Endodermal cell (in vitro differentiated cells): ENCODE measurements around the gene MYO7B. TPM values are rescaled to one million over a fixed set of nuclear protein-coding genes. Genes with fewer than 3 reads are reported as not detected.

Experiments used
- DNase-seq: peaks from one replicate; pipeline ENCODE4 v3.0.0-alpha.2; 2017
- H3K27ac ChIP-seq: 2 replicates; pipeline ENCODE4 v1.5.1; 2013; ENCODE audit warnings: mild to moderate bottlenecking, low read depth, low read length, moderate library complexity
- H3K27me3 ChIP-seq: 2 replicates; pipeline ENCODE4 v1.6.1; 2013; ENCODE audit warnings: mild to moderate bottlenecking, low read length, moderate library complexity; ENCODE audit not compliant: insufficient read depth, control insufficient read depth, poor library complexity, severe bottlenecking
- H3K36me3 ChIP-seq: 2 replicates; pipeline ENCODE4 v1.7.0; 2013; ENCODE audit warnings: mild to moderate bottlenecking, low read length, moderate library complexity; ENCODE audit not compliant: control insufficient read depth, insufficient read depth
- H3K4me1 ChIP-seq: one replicate; pipeline ENCODE4 v1.7.0; 2013; ENCODE audit warnings: low read length; ENCODE audit not compliant: control insufficient read depth, insufficient read depth
- H3K4me3 ChIP-seq: 2 replicates; pipeline ENCODE4 v1.5.1; 2013; ENCODE audit warnings: mild to moderate bottlenecking, low read length, moderate library complexity
- H3K9ac ChIP-seq: 2 replicates; pipeline ENCODE4 v1.6.1; 2013; ENCODE audit warnings: mild to moderate bottlenecking, low read length, moderate library complexity; ENCODE audit not compliant: poor library complexity, severe bottlenecking; ENCODE audit errors: extremely low read depth
- H3K9me3 ChIP-seq: 2 replicates; pipeline ENCODE4 v1.6.1; 2013; ENCODE audit warnings: mild to moderate bottlenecking, low read length, moderate library complexity; ENCODE audit not compliant: control insufficient read depth
- H3K27ac Mint-ChIP-seq: 2 replicates; pipeline ENCODE4 v1.8.0; 2020; ENCODE audit warnings: mixed read lengths
- H3K27me3 Mint-ChIP-seq: 2 replicates; pipeline ENCODE4 v1.8.0; 2021; ENCODE audit warnings: mild to moderate bottlenecking, mixed read lengths; ENCODE audit not compliant: insufficient read depth
- H3K36me3 Mint-ChIP-seq: 2 replicates; pipeline ENCODE4 v1.8.0; 2020; ENCODE audit warnings: low read depth, mixed read lengths
- H3K4me1 Mint-ChIP-seq: 2 replicates; pipeline ENCODE4 v1.8.0; 2020; ENCODE audit warnings: mixed read lengths
- H3K4me3 Mint-ChIP-seq: 2 replicates; pipeline ENCODE4 v1.8.0; 2020; ENCODE audit warnings: mild to moderate bottlenecking, moderate library complexity, mixed read lengths
- H3K9me3 Mint-ChIP-seq: 2 replicates; pipeline ENCODE4 v1.8.0; 2020; ENCODE audit warnings: mild to moderate bottlenecking, mixed read lengths
- CTCF ChIP-seq: fragments of 200-600 bp; sonication (generic); conservative IDR thresholded peaks from 2 replicates; pipeline ENCODE4 v1.5.0; 2021; ENCODE audit warnings: antibody characterized with exemption, mild to moderate bottlenecking
- WGBS, 2 experiments: methylation state at CpG; one replicate each; pipeline versions ENCODE4 v1.1.5 to v1.1.7; 2013; ENCODE audit warnings: missing lambda C conversion rate in 2 of 2, mixed read lengths in 1 of 2; ENCODE audit not compliant: insufficient coverage in 1 of 2, insufficient read length in 1 of 2; 5-methylcytosine and 5-hydroxymethylcytosine counted together
- total RNA-seq, 2 donors: library from RNA; stranded (reverse); fragmentation: NEBNext Ultra II Directional in 1 of 2; extraction: Animal tissue kit (Norgen Biotek cat#: 25700) in 1 of 2; gene quantifications; 2 replicates in 1 of 2; 3 replicates in 1 of 2; pipeline ENCODE4 v1.2.1, GENCODE V29; 2021

The MYO7B gene
- total RNA-seq, 2 donors from 2014 or later: 0.11 TPM; not detected in 1

DNA sequence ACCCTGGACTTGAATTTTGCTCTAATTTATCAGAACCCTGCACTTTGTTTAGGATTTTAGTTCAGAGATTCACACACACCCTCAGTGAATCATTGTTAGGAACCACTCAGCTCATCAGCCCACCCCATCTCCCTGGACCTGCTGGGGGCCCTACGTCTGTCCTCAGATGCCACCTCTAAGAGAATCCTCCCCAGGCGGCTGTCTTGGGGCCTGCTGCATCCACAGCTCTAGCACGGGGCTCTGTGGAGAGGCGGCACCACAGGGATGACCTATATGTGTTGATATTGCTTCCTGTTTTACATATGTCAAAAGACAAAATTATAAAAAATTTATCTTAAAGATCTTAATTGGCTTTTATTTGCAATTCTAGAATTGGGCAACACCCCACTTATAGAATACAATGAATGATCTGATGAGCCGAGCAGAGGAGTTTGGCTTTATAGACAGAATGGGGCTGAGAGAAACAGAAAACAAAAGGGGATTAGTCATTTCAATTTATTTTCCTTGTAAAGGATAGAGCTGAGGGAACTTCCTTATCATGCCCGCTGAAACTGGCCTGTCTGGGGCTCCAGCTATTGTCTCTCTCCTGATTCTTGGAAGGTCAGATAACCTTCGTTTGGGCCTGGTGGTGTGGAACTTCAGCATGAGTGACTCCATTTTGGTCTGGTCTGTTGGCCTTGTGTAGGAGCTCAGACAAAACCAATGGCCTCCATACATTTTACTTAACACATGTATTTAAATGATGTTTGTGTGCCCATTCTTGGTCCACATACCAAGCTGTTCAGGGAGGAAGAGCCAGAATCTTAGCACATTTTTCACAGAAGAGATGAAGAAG, 1.4 kb downstream of the MYO7B start:
- DNase-seq: no peak
- Mint-ChIP-seq H3K27me3 (peaks cover 8% of the 10 kb centered on the region), H3K9me3 (no peaks in the 10 kb centered on the region), H3K27ac (no peak overlapping the region), H3K4me3 (no peak overlapping the region), H3K36me3 (no peaks in the 10 kb centered on the region), H3K4me1 (peaks cover 20% of the 10 kb centered on the region)
- WGBS, 2 experiments: 73 to 82% methylated on average over 3 to 6 of the region's 7 CpGs
- Histone ChIP-seq H3K27ac (no peak overlapping the region), H3K36me3 (no peaks in the 10 kb centered on the region), H3K4me1 (peaks cover 11% of the 10 kb centered on the region), H3K4me3 (no peak overlapping the region), H3K9me3 (no peaks in the 10 kb centered on the region), H3K27me3 (no peaks in the 10 kb centered on the region), H3K9ac (no peak overlapping the region)
- no peak for TF ChIP-seq CTCF

DNA sequence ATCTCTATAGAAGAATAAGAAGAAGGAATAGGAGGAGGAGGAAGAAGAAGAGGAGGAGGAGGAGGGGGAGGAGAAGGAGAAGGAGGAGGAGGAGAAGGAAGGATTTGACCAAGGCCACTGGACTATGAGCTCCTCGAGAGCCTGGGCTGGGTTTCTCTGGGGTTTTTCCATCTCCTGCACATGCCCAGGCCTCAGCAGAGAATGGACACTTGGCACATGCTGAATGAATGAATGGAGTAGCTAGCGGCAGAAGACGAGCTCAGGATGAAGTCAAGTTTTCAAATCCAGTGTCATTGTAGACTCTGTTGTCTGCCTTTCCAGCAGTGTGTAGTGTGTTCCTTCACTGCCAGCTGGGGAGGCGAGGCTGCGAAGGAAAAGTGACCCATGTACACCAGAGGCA, 2.2 kb downstream of the MYO7B start:
- Histone ChIP-seq H3K4me3 (no peak overlapping the region), H3K9ac (no peak overlapping the region), H3K27me3 (no peaks in the 10 kb centered on the region), H3K27ac (no peak overlapping the region), H3K4me1 (peaks cover 16% of the 10 kb centered on the region), H3K36me3 (no peaks in the 10 kb centered on the region), H3K9me3 (no peaks in the 10 kb centered on the region)
- Mint-ChIP-seq H3K27ac (no peak overlapping the region), H3K27me3 (peaks cover 8% of the 10 kb centered on the region), H3K4me1 (peaks cover 27% of the 10 kb centered on the region), H3K9me3 (no peaks in the 10 kb centered on the region), H3K36me3 (no peaks in the 10 kb centered on the region), H3K4me3 (no peak overlapping the region)
- no peak for TF ChIP-seq CTCF
- no peak for DNase-seq
- WGBS, 2 experiments: 96% methylated on average over 2 to 5 of the region's 5 CpGs

- H3K4me3 Mint-ChIP-seq: no peak overlapping the region
- no peaks in the 10 kb centered on the region for H3K9me3 Mint-ChIP-seq
- TF ChIP-seq CTCF: peak; percentile 8
- Histone ChIP-seq H3K4me1 (peaks cover 16% of the 10 kb centered on the region), H3K4me3 (no peak overlapping the region), H3K36me3 (no peaks in the 10 kb centered on the region), H3K9ac (no peak overlapping the region), H3K27me3 (peaks cover 7% of the 10 kb centered on the region), H3K9me3 (peaks cover 5% of the 10 kb centered on the region), H3K27ac (no peak overlapping the region)
- H3K36me3 Mint-ChIP-seq: no peaks in the 10 kb centered on the region
- WGBS, 2 experiments: 93 to 100% methylated on average over 1 to 7 of the region's 7 CpGs
- peaks cover 13% of the 10 kb centered on the region for H3K27me3 Mint-ChIP-seq
- peak overlapping the region; percentile 98 for H3K27ac Mint-ChIP-seq
- peaks cover 30% of the 10 kb centered on the region for H3K4me1 Mint-ChIP-seq
- DNase-seq: no peak
Observed at GRCh38 chr2:127541809-127542208, 6.3 kb downstream of the MYO7B start.
